Measurements from ENCODE around the gene NCOA5. TPM values are rescaled to one million over a fixed set of nuclear protein-coding genes. Genes with fewer than 3 reads are reported as not detected.

The NCOA5 gene
- total and polyA plus RNA-seq, 7 donors: 8.8 to 17.3 (median 11.4) TPM

DNA sequence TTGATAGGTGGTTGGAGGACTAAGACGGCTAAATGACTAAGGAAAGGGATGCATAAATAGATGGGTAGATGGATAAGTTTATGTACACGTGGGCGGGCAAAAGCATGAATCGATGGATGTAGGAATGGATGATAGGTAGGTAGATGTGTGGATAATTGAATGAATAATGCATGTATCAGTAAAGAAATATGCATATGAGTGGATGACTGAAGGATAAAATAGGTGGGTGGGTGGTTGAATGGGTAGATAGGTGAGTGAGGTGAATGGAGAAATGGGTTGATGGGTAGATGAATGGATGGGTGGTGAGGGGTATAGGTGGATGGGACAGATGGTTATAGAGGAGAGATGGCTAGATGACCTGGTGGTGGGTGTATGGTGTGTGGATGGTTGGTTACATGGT is 40.6 kb downstream of the NCOA5 start:
- WGBS, 3 donors: 85 to 90% (median 89%) methylated on average over 4 of the region's 4 CpGs
- TF ChIP-seq, protein P1, sequence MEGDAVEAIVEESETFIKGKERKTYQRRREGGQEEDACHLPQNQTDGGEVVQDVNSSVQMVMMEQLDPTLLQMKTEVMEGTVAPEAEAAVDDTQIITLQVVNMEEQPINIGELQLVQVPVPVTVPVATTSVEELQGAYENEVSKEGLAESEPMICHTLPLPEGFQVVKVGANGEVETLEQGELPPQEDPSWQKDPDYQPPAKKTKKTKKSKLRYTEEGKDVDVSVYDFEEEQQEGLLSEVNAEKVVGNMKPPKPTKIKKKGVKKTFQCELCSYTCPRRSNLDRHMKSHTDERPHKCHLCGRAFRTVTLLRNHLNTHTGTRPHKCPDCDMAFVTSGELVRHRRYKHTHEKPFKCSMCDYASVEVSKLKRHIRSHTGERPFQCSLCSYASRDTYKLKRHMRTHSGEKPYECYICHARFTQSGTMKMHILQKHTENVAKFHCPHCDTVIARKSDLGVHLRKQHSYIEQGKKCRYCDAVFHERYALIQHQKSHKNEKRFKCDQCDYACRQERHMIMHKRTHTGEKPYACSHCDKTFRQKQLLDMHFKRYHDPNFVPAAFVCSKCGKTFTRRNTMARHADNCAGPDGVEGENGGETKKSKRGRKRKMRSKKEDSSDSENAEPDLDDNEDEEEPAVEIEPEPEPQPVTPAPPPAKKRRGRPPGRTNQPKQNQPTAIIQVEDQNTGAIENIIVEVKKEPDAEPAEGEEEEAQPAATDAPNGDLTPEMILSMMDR (IDR thresholded peaks at IDR 0.05): no peak
- H3K9me3 ChIP-seq: no peaks in the 10 kb centered on the region
- no peak overlapping the region for H3K27ac ChIP-seq
- H3K4me1 ChIP-seq: no peaks in the 10 kb centered on the region
- ATAC-seq: no peak
- no peak overlapping the region for H3K4me3 ChIP-seq
- peaks cover 0 to 10% (median 0%) of the 10 kb centered on the region in 3 donors for H3K27me3 ChIP-seq (ENCODE audit: insufficient read depth in 3 of 3, low read length in 2 of 3)
- no peak for DNase-seq
- H3K36me3 ChIP-seq (ENCODE audit: insufficient read depth in 1 of 2, low read depth in 1 of 2): no peaks in the 10 kb centered on the region
- intact Hi-C loops (cut with DNase I): no loop called here

DNA sequence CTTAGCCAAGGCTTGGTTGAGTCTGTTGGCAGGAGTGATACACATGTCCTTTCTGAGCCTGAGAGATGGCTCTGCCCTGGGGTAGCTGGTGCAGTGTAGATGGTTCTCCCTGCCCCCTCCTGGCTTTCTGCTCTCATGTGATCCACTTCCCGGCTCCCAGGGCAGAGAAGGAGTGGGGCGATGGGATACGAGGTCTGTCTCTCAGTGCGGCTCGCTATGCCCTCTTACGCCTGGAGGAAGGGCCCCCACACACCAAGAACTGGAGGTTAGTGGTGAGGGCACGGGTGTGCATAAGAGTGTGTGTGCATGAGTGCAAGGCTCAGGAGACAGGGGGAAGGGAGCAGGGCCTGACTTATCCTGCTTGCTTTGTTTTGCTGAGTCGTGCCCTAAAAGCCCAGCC is 41.9 kb downstream of the NCOA5 start:
- no peaks in the 10 kb centered on the region for H3K9me3 ChIP-seq
- H3K4me3 ChIP-seq: no peak overlapping the region
- no peaks in the 10 kb centered on the region for H3K4me1 ChIP-seq
- intact Hi-C loops (cut with DNase I): no loop called here
- no peak overlapping the region for H3K27ac ChIP-seq
- H3K27me3 ChIP-seq (ENCODE audit: insufficient read depth in 3 of 3, low read length in 2 of 3): peaks cover 0 to 10% (median 4%) of the 10 kb centered on the region in 3 donors
- DNase-seq (no peak), ATAC-seq (no peak)
- no peaks in the 10 kb centered on the region for H3K36me3 ChIP-seq (ENCODE audit: insufficient read depth in 1 of 2, low read depth in 1 of 2)
- 64 to 66% (median 66%) methylated on average over 8 of the region's 8 CpGs for WGBS, 3 donors
- TF ChIP-seq, protein P1 (IDR thresholded peaks at IDR 0.05): no peak

DNA sequence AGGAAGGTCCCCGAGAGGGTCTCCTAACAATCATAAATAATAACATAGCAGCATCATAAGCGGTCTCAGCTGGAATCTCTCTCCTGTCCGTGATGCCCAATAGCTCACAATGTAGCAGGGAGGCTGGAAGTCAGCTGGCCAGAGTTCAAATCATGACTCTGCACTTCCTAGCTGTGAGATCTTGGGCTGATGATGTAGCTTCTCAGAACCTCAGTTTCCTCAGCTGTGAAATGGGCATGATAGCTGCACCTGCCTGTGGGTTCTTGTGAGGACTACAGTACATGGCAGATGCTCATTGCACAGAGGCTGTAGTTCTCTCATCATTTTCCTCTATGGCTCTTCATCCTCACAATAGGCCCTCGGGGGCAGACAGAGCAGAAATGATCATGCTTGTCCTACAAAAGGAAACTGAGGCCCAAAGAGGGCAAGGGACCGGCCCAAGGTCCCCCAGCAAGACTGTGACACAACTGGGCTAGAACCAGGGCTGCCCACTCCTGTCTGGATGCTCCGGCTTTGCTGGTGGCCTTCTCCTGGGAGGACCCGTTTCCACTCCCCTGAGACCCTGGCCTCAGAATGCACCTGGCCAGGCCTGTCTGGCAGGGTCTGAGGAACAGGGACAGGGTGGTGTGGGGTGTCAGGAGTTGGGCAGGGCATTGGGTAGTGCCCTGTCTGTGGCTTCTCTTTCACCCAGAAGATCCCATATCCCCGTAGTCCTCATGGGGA is 43.0 kb downstream of the NCOA5 start:
- Histone ChIP-seq H3K4me3 (no peak overlapping the region), H3K4me1 (no peaks in the 10 kb centered on the region), H3K27me3 (ENCODE audit: insufficient read depth in 3 of 3, low read length in 2 of 3) (peaks cover 0 to 17% (median 4%) of the 10 kb centered on the region in 3 donors), H3K36me3 (ENCODE audit: insufficient read depth in 1 of 2, low read depth in 1 of 2) (no peaks in the 10 kb centered on the region), H3K9me3 (no peaks in the 10 kb centered on the region), H3K27ac (no peak overlapping the region)
- DNase-seq (no peak), ATAC-seq (no peak)
- TF ChIP-seq, protein P1 (IDR thresholded peaks at IDR 0.05): no peak
- intact Hi-C loops (cut with DNase I): no loop called here
- WGBS, 3 donors: 70 to 82% (median 71%) methylated on average over 8 of the region's 8 CpGs

DNA sequence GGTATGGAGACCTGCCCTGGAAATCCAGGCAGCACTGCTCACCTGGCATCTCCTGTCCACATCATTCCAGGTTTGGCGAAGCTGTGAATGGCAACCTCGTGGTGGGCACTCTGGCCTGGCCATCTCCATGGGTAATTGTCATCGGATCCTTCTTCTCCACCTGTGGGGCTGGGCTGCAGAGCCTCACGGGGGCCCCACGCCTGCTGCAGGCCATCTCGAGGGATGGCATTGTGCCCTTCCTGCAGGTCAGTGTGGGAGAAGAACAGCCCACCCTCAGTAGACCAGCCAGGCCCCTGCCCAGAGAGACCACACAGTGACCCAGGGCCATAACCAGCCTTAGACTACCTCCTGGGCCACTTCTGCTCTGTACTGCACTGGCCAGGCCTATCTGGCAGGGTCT is 44.9 kb downstream of the NCOA5 start:
- intact Hi-C loops (cut with DNase I): no loop called here
- Histone ChIP-seq H3K27ac (no peak overlapping the region), H3K4me3 (no peak overlapping the region), H3K4me1 (no peaks in the 10 kb centered on the region), H3K36me3 (ENCODE audit: insufficient read depth in 1 of 2, low read depth in 1 of 2) (no peaks in the 10 kb centered on the region), H3K27me3 (ENCODE audit: insufficient read depth in 3 of 3, low read length in 2 of 3) (peaks cover 0 to 29% (median 4%) of the 10 kb centered on the region in 3 donors), H3K9me3 (no peaks in the 10 kb centered on the region)
- 60 to 69% (median 66%) methylated on average over 6 of the region's 6 CpGs for WGBS, 3 donors
- DNase-seq (no peak), ATAC-seq (no peak)
- TF ChIP-seq, protein P1 (IDR thresholded peaks at IDR 0.05): no peak

DNA sequence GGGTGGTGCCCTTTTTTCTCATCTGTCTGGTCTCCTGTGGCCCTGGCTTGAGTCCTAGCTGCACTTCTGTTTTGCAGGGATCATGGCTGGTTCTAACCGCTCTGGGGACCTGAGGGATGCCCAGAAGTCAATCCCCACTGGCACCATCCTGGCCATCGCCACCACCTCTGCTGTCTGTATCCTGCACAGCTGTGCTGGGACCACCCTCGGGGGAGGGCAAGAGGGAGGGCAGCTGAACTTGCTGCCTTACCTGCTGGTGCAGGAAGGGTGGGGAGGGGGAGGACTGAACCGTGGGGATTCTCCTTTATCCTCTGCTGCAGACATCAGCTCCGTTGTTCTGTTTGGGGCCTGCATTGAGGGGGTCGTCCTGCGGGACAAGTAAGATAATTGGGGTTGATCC is 46.2 kb downstream of the NCOA5 start:
- 32 to 40% (median 37%) methylated on average over 7 of the region's 7 CpGs for WGBS, 3 donors
- no peak for DNase-seq
- no peaks in the 10 kb centered on the region for H3K4me1 ChIP-seq
- TF ChIP-seq, protein P1 (IDR thresholded peaks at IDR 0.05): no peak
- H3K27me3 ChIP-seq (ENCODE audit: insufficient read depth in 3 of 3, low read length in 2 of 3): peaks cover 0 to 29% (median 4%) of the 10 kb centered on the region in 3 donors
- no peaks in the 10 kb centered on the region for H3K36me3 ChIP-seq (ENCODE audit: insufficient read depth in 1 of 2, low read depth in 1 of 2)
- no peak for ATAC-seq
- no peak overlapping the region for H3K27ac ChIP-seq
- no peaks in the 10 kb centered on the region for H3K9me3 ChIP-seq
- H3K4me3 ChIP-seq: no peak overlapping the region
- intact Hi-C loops (cut with DNase I): no loop called here
